ENCODE results near the gene CHRDL2.

DNA sequence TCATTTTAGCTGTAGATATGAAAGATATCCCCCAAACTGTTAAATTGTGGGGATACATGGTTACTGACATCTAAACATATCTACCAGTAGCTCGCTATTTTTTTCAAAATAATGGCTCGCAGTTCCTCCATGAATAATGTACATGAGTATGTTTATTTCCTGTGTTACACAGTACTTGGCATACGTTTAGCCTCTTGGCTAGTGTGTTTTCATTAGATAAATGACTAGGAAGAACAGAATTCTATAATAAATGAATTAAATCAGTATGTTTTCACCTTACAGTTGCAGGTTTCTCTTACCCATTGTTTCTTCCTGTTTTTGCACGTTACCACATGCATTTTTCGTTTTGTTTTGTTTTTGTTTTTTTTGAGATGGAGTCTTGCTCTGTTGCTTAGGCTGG, 39.2 kb upstream of the CHRDL2 start:
- TF ChIP-seq, protein P1, sequence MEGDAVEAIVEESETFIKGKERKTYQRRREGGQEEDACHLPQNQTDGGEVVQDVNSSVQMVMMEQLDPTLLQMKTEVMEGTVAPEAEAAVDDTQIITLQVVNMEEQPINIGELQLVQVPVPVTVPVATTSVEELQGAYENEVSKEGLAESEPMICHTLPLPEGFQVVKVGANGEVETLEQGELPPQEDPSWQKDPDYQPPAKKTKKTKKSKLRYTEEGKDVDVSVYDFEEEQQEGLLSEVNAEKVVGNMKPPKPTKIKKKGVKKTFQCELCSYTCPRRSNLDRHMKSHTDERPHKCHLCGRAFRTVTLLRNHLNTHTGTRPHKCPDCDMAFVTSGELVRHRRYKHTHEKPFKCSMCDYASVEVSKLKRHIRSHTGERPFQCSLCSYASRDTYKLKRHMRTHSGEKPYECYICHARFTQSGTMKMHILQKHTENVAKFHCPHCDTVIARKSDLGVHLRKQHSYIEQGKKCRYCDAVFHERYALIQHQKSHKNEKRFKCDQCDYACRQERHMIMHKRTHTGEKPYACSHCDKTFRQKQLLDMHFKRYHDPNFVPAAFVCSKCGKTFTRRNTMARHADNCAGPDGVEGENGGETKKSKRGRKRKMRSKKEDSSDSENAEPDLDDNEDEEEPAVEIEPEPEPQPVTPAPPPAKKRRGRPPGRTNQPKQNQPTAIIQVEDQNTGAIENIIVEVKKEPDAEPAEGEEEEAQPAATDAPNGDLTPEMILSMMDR (IDR thresholded peaks at IDR 0.05; ENCODE audit: low read length), result no peak
- TF ChIP-seq EZH2 (IDR thresholded peaks at IDR 0.05; ENCODE audit: borderline replicate concordance, low read length), result no peak

Data from OCI-LY1 (cell line).